VCaP (cell line): ENCODE measurements around the gene OGN.
"Not testable (repeated sequence)": the region's sequence is repeated elsewhere in the genome, so short reads cannot be mapped to it uniquely, and the experiment has no call there.

ENCODE experiments used
- H3K27ac ChIP-seq: fragments of 450-650 bp; 2 replicates; pipeline ENCODE4 v1.5.1; 2017
- TF ChIP-seq, protein P1 (sequence below): fragments of 450-650 bp; conservative IDR thresholded peaks from 2 replicates; pipeline ENCODE4 v1.5.1; 2017; ENCODE audit warnings: mild to moderate bottlenecking, moderate library complexity

OGN gene

GRCh38 chr9:92423612-92424011 is 19.2 kb upstream of the OGN start:
- TF ChIP-seq, protein P1, sequence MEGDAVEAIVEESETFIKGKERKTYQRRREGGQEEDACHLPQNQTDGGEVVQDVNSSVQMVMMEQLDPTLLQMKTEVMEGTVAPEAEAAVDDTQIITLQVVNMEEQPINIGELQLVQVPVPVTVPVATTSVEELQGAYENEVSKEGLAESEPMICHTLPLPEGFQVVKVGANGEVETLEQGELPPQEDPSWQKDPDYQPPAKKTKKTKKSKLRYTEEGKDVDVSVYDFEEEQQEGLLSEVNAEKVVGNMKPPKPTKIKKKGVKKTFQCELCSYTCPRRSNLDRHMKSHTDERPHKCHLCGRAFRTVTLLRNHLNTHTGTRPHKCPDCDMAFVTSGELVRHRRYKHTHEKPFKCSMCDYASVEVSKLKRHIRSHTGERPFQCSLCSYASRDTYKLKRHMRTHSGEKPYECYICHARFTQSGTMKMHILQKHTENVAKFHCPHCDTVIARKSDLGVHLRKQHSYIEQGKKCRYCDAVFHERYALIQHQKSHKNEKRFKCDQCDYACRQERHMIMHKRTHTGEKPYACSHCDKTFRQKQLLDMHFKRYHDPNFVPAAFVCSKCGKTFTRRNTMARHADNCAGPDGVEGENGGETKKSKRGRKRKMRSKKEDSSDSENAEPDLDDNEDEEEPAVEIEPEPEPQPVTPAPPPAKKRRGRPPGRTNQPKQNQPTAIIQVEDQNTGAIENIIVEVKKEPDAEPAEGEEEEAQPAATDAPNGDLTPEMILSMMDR, result no peak
- no peak overlapping the region for H3K27ac ChIP-seq

GRCh38 chr9:92422611-92423338 is 18.4 kb upstream of the OGN start:
- TF ChIP-seq, protein P1, result no peak
- H3K27ac ChIP-seq, result no peak overlapping the region

GRCh38 chr9:92414566-92414965 is 10.2 kb upstream of the OGN start:
- no peak overlapping the region for H3K27ac ChIP-seq
- TF ChIP-seq, protein P1, result no peak

DNA sequence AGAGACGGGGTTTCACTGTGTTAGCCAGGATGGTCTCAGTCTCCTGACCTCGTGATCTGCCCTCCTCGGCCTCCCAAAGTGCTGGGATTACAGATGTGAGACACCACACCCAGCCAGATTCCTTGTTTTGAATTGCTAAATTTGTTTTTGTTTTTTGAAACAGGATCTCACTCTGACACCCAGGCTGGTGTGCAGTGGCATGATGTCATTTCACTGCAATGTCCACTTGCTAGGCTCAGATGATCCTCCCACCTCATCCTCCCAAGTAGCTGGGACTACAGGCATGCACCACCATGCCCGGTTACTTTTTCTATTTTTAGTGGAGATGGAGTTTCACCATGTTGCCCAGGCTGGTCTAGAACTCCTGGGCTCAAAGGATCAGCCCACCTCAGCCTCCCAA is 6.8 kb upstream of the OGN start:
- H3K27ac ChIP-seq, result not testable (repeated sequence)

GRCh38 chr9:92408747-92409478 is 4.5 kb upstream of the OGN start:
- TF ChIP-seq, protein P1, result no peak
- no peak overlapping the region for H3K27ac ChIP-seq

DNA sequence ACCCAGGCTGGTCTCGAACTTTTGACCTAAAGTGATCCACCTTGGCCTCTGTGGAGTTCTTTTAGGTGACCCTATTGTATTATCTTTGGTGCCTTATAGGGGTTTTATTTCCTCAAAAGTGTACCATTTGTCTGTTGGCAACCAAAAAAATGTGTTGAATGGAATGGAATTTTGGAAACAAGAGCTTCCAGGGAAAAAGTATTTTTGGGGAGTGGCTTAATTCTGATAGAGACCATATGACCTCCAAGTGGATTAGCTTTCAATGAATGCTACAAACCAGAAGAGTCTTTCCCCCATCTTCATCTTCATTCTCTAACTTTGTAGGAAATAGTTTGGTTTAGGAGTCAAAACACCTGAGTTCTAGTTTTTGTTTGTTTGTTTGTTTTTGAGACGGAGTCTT is 3.4 kb upstream of the OGN start:
- no peak overlapping the region for H3K27ac ChIP-seq
- TF ChIP-seq, protein P1, result no peak

DNA sequence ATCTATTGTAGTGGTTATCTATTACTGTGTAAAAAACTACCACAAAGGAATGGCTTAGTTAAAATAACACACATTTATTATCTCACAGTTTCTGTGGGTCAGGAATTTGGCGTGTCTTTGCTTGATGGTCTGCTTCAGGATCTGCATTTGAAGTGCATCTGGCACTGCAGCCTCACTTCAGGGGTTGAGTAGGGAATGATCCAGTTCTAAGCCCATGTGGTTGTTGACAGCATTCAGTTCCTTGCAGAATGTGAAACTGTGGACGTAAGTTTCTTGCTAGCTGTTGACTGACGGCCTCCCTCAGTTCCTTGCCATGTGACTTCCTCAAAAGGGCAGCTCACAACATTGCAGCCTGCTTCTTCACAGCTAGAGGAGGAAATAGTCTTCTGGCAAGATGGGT is 2.1 kb upstream of the OGN start:
- TF ChIP-seq, protein P1, result no peak
- H3K27ac ChIP-seq, result no peak overlapping the region

GRCh38 chr9:92405818-92406217 is 1.4 kb upstream of the OGN start:
- no peak overlapping the region for H3K27ac ChIP-seq

More at GRCh38 chr9:92405818-92406217, 1.4 kb upstream of the OGN start:
- TF ChIP-seq, protein P1, result no peak
